GM20000 (cell line): ENCODE measurements around the gene FAM24B.
"Not testable (repeated sequence)": the region's sequence is repeated elsewhere in the genome, so short reads cannot be mapped to it uniquely, and the experiment has no call there.

ENCODE experiments used
- DNase-seq: peaks from one replicate; pipeline ENCODE4 v3.0.0; 2012; ENCODE audit warnings: low spot score
- CTCF ChIP-seq: IDR thresholded peaks from 2 replicates; pipeline ENCODE4 v1.5.1; 2012; ENCODE audit warnings: mild to moderate bottlenecking, control low read depth; ENCODE audit errors: extremely low read depth, missing control alignments

Gene FAM24B

GRCh38 chr10:122864194-122864592 is 15.2 kb downstream of the FAM24B start:
- TF ChIP-seq CTCF: no peak
- no peak for DNase-seq

GRCh38 chr10:122863216-122864193 is 15.9 kb downstream of the FAM24B start:
- DNase-seq: no peak
- no peak for TF ChIP-seq CTCF

GRCh38 chr10:122861711-122862161 is 17.6 kb downstream of the FAM24B start:
- TF ChIP-seq CTCF: no peak

GRCh38 chr10:122859527-122859926 is 19.9 kb downstream of the FAM24B start:
- no peak for DNase-seq
- no peak for TF ChIP-seq CTCF

More at GRCh38 chr10:122861711-122862161, 17.6 kb downstream of the FAM24B start:
- DNase-seq: no peak

GRCh38 chr10:122858042-122858441 is 21.3 kb downstream of the FAM24B start:
- DNase-seq: not testable (repeated sequence)

GRCh38 chr10:122856902-122857301 is 22.5 kb downstream of the FAM24B start:
- no peak for DNase-seq
- no peak for TF ChIP-seq CTCF

GRCh38 chr10:122855745-122856144 is 23.6 kb downstream of the FAM24B start:
- TF ChIP-seq CTCF: no peak
- no peak for DNase-seq
